ENCODE data around the gene CACNA1B. TPM values are rescaled to one million over a fixed set of nuclear protein-coding genes. Genes with fewer than 3 reads are reported as not detected.

The CACNA1B gene
- total and polyA plus RNA-seq, 2 donors (not counting 1 experiment from before 2014, with no cell fraction given) = 0.01 to 0.17 TPM

DNA sequence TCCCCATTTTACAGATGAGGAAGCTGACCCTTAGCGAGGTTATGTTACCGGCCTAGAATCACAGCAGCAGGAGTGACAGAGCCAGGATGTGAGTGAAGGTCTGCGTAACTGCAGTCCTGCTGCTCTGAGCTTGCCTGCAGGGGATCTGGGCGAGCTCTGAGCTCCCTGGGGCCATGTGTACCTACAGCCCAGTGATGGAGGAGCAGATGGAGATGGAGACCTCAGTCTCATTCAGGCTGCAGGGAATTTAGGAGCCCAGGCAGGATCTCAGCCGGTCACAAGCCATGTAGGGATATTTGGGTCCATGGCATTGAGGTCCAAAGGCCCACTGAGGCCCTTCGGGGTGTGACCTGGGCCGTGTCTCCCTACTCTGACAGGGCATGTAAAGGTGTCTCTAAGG is 170.6 kb downstream of the CACNA1B start:
- Histone ChIP-seq H4K20me1 (ENCODE audit: control insufficient read depth, extremely low read depth, insufficient read depth, low read length) (no peaks in the 10 kb centered on the region), H3K9ac (ENCODE audit: insufficient read depth, low read length) (no peak overlapping the region), H3K4me3 (replicated peaks in 1 of 4; ENCODE audit: control extremely low read depth in 1 of 4, insufficient read depth in 1 of 4, low read depth in 3 of 4, low read length in 4 of 4) (no peak overlapping the region), H3K79me2 (ENCODE audit: control insufficient read depth, insufficient read depth, low read length) (no peaks in the 10 kb centered on the region), H3K4me1 (ENCODE audit: control insufficient read depth, extremely low read depth, insufficient read depth, low read length) (no peaks in the 10 kb centered on the region), H2AFZ (ENCODE audit: low read length) (no peak overlapping the region), H3K4me2 (ENCODE audit: extremely low read depth, insufficient read depth, low read length) (no peak overlapping the region), H3K27ac (ENCODE audit: insufficient read depth, low read length) (no peak overlapping the region), H3K9me3 (ENCODE audit: control insufficient read depth, insufficient read depth, low read depth, low read length) (no peaks in the 10 kb centered on the region), H3K36me3 (ENCODE audit: control insufficient read depth, insufficient read depth, low read length) (no peaks in the 10 kb centered on the region), H3K27me3 (ENCODE audit: control insufficient read depth, insufficient read depth, low read length) (no peaks in the 10 kb centered on the region)
- no peak for TF ChIP-seq EZH2 (IDR thresholded peaks at IDR 0.05; ENCODE audit: low read length, missing control alignments)
- TF ChIP-seq, protein P1, sequence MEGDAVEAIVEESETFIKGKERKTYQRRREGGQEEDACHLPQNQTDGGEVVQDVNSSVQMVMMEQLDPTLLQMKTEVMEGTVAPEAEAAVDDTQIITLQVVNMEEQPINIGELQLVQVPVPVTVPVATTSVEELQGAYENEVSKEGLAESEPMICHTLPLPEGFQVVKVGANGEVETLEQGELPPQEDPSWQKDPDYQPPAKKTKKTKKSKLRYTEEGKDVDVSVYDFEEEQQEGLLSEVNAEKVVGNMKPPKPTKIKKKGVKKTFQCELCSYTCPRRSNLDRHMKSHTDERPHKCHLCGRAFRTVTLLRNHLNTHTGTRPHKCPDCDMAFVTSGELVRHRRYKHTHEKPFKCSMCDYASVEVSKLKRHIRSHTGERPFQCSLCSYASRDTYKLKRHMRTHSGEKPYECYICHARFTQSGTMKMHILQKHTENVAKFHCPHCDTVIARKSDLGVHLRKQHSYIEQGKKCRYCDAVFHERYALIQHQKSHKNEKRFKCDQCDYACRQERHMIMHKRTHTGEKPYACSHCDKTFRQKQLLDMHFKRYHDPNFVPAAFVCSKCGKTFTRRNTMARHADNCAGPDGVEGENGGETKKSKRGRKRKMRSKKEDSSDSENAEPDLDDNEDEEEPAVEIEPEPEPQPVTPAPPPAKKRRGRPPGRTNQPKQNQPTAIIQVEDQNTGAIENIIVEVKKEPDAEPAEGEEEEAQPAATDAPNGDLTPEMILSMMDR (conservative IDR thresholded peaks at IDR 0.05 in 1 of 2, IDR thresholded peaks at IDR 0.05 in 1 of 2; ENCODE audit: low read depth in 1 of 2, low read length in 2 of 2) = no peak
- DNase-seq (ENCODE audit: low read depth in 2 of 2) = no peak

DNA sequence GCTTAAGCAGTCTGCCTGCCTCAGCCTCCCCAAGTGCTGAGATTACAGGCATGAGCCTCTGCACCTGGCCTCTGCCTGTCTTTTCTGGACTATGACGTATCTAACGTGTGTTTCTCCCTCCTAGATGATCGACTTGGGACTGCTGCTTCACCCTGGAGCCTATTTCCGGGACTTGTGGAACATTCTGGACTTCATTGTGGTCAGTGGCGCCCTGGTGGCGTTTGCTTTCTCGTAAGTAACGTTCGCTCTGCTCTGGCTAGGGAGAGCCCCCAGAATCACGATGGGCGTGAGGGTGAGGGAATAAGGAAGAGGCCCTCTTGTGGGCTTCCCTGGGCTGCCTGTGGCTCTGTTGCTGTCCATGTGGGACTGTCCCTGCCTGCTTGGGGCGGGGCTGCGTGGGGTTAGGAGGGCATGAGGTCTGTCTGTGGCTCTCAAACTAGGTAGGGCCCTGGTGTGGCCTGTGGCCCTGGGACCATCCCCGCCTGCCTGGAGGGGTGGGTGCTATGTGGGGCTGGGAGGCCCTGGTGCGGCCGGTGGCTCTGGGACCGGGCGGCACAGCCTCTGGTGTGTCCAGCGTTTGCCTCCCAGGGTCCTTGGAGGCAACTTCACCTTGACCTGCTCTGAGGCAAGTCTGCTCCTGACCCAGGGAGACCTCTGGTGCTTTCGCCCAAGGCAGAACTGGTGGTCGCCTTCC is 171.7 kb downstream of the CACNA1B start:
- H3K9ac ChIP-seq (ENCODE audit: insufficient read depth, low read length) = no peak overlapping the region
- H2AFZ ChIP-seq (ENCODE audit: low read length) = no peak overlapping the region
- no peak overlapping the region for H3K4me3 ChIP-seq (replicated peaks in 1 of 4; ENCODE audit: control extremely low read depth in 1 of 4, insufficient read depth in 1 of 4, low read depth in 3 of 4, low read length in 4 of 4)
- TF ChIP-seq, protein P1 (conservative IDR thresholded peaks at IDR 0.05 in 1 of 2, IDR thresholded peaks at IDR 0.05 in 1 of 2; ENCODE audit: low read depth in 1 of 2, low read length in 2 of 2) = no peak
- TF ChIP-seq EZH2 (IDR thresholded peaks at IDR 0.05; ENCODE audit: low read length, missing control alignments) = no peak
- H3K4me2 ChIP-seq (ENCODE audit: extremely low read depth, insufficient read depth, low read length) = no peak overlapping the region
- no peaks in the 10 kb centered on the region for H3K4me1 ChIP-seq (ENCODE audit: control insufficient read depth, extremely low read depth, insufficient read depth, low read length)
- H4K20me1 ChIP-seq (ENCODE audit: control insufficient read depth, extremely low read depth, insufficient read depth, low read length) = no peaks in the 10 kb centered on the region
- no peaks in the 10 kb centered on the region for H3K27me3 ChIP-seq (ENCODE audit: control insufficient read depth, insufficient read depth, low read length)
- DNase-seq (ENCODE audit: low read depth in 2 of 2) = no peak
- H3K9me3 ChIP-seq (ENCODE audit: control insufficient read depth, insufficient read depth, low read depth, low read length) = no peaks in the 10 kb centered on the region
- H3K79me2 ChIP-seq (ENCODE audit: control insufficient read depth, insufficient read depth, low read length) = no peaks in the 10 kb centered on the region
- no peak overlapping the region for H3K27ac ChIP-seq (ENCODE audit: insufficient read depth, low read length)
- H3K36me3 ChIP-seq (ENCODE audit: control insufficient read depth, insufficient read depth, low read length) = no peaks in the 10 kb centered on the region

DNA sequence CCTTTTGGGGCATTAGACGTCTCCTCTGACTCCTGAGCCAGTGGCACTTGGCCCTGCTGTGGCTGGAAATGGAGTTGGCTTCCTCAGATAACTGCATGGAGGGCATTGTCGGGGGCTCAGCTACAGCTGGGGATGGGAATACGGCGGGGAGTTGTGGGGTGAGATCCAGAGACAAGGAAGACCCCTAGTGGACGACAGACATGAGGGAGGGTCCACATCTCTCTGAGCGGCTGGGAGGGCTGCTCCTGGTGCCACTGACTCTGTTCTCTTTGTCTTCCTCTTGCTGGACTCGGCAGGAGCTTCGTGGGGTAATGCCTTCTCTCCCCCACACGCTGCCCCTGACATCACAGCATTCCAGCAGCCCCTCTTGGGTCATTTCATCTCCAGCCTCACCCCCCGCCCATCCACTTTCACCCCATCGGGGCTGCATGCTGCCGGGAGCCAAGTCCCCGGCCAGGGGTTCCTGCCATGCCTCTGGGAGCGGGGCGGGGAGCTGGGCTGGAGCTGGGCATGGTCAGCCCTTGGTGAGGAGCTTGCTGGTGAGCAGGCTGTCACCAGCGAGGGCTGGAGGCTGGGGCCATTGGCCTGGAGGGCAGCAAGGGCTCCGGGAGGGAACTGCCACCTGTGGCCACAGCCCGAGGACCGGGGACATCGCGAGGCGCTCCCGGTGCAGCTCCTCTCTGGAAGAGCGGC is 172.3 kb downstream of the CACNA1B start:
- H3K9me3 ChIP-seq (ENCODE audit: control insufficient read depth, insufficient read depth, low read depth, low read length) = no peaks in the 10 kb centered on the region
- no peak overlapping the region for H2AFZ ChIP-seq (ENCODE audit: low read length)
- H3K4me1 ChIP-seq (ENCODE audit: control insufficient read depth, extremely low read depth, insufficient read depth, low read length) = no peaks in the 10 kb centered on the region
- no peaks in the 10 kb centered on the region for H4K20me1 ChIP-seq (ENCODE audit: control insufficient read depth, extremely low read depth, insufficient read depth, low read length)
- no peak overlapping the region for H3K4me2 ChIP-seq (ENCODE audit: extremely low read depth, insufficient read depth, low read length)
- H3K27ac ChIP-seq (ENCODE audit: insufficient read depth, low read length) = no peak overlapping the region
- H3K36me3 ChIP-seq (ENCODE audit: control insufficient read depth, insufficient read depth, low read length) = no peaks in the 10 kb centered on the region
- no peak for DNase-seq (ENCODE audit: low read depth in 2 of 2)
- no peak overlapping the region for H3K4me3 ChIP-seq (replicated peaks in 1 of 4; ENCODE audit: control extremely low read depth in 1 of 4, insufficient read depth in 1 of 4, low read depth in 3 of 4, low read length in 4 of 4)
- H3K9ac ChIP-seq (ENCODE audit: insufficient read depth, low read length) = no peak overlapping the region
- no peaks in the 10 kb centered on the region for H3K27me3 ChIP-seq (ENCODE audit: control insufficient read depth, insufficient read depth, low read length)
- no peak for TF ChIP-seq EZH2 (IDR thresholded peaks at IDR 0.05; ENCODE audit: low read length, missing control alignments)
- TF ChIP-seq, protein P1 (conservative IDR thresholded peaks at IDR 0.05 in 1 of 2, IDR thresholded peaks at IDR 0.05 in 1 of 2; ENCODE audit: low read depth in 1 of 2, low read length in 2 of 2) = no peak
- no peaks in the 10 kb centered on the region for H3K79me2 ChIP-seq (ENCODE audit: control insufficient read depth, insufficient read depth, low read length)

Measured in fibroblast of lung (primary cell).